ENCODE data around the gene SCARB1.

DNA sequence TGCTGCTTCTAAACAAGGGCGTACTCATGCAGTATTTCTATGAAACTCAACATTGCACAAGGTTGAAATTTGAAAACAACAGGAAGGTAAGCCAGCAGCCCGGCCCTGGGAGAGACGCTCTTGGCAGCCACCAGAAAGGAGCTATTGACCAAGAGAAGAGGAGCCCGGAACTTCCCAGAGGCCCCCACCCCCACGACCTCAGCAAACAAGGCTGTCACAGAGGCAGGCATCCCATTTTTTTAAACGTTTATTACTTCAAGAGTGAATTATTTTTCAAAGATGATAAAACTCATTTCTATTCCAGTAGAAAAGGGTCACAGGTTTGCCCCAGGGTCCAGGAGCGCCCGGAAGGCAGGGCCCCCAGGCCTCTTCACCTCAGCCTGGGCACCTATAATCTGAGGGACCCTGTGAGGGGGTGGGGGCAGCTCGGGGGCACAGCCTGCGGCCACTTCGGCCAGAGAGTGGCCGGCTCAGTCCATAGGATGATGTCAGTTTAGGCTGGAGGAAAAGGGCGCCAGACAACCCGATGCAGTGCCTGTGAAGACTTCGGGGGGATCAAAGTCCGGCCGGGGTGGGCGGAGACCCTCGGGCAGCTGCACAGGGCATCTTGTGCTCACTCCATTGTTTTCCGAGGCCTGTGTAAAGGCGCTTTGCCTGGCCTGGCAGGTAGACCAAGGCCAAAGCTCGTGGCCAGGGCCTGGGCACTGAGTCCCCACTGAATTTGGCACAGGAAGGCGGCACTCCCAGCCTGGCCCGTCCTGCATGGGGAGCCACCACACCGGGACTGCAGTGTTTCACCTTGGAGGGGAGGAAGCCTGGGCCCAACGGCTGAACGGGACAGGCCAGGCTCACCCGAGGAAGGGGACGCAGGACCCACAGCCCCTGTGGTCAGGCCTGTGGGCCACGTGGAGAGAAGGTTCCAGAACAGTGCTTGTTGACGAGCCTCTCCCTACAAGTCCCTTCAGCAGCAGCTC lies 86.0 kb downstream of the SCARB1 start:
- TF ChIP-seq ATF2 (CRISPR knock-in tag; IDR thresholded peaks at IDR 0.05; ENCODE audit: borderline replicate concordance, low read depth) (no peak), CTCF (IDR thresholded peaks at IDR 0.05) (no peak), RELA (CRISPR knock-in tag; IDR thresholded peaks at IDR 0.05; ENCODE audit: borderline replicate concordance) (no peak), E2F4 (CRISPR knock-in tag; IDR thresholded peaks at IDR 0.05; ENCODE audit: borderline replicate concordance, low read depth) (no peak), ZNF121 (CRISPR knock-in tag; IDR thresholded peaks at IDR 0.05) (no peak), TEAD4 (CRISPR knock-in tag; IDR thresholded peaks at IDR 0.05) (no peak), ZNF232 (CRISPR knock-in tag; IDR thresholded peaks at IDR 0.05) (no peak), NFYB (CRISPR knock-in tag; conservative IDR thresholded peaks at IDR 0.05; ENCODE audit: low read depth) (no peak), TCF7 (CRISPR knock-in tag; IDR thresholded peaks at IDR 0.05; ENCODE audit: low read depth) (no peak), FOXK1 (CRISPR knock-in tag; IDR thresholded peaks at IDR 0.05) (no peak)
- TF ChIP-seq, protein P1, sequence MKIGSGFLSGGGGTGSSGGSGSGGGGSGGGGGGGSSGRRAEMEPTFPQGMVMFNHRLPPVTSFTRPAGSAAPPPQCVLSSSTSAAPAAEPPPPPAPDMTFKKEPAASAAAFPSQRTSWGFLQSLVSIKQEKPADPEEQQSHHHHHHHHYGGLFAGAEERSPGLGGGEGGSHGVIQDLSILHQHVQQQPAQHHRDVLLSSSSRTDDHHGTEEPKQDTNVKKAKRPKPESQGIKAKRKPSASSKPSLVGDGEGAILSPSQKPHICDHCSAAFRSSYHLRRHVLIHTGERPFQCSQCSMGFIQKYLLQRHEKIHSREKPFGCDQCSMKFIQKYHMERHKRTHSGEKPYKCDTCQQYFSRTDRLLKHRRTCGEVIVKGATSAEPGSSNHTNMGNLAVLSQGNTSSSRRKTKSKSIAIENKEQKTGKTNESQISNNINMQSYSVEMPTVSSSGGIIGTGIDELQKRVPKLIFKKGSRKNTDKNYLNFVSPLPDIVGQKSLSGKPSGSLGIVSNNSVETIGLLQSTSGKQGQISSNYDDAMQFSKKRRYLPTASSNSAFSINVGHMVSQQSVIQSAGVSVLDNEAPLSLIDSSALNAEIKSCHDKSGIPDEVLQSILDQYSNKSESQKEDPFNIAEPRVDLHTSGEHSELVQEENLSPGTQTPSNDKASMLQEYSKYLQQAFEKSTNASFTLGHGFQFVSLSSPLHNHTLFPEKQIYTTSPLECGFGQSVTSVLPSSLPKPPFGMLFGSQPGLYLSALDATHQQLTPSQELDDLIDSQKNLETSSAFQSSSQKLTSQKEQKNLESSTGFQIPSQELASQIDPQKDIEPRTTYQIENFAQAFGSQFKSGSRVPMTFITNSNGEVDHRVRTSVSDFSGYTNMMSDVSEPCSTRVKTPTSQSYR (CRISPR knock-in tag; IDR thresholded peaks at IDR 0.05), result no peak
- TF ChIP-seq, protein P2, sequence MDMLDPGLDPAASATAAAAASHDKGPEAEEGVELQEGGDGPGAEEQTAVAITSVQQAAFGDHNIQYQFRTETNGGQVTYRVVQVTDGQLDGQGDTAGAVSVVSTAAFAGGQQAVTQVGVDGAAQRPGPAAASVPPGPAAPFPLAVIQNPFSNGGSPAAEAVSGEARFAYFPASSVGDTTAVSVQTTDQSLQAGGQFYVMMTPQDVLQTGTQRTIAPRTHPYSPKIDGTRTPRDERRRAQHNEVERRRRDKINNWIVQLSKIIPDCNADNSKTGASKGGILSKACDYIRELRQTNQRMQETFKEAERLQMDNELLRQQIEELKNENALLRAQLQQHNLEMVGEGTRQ (CRISPR knock-in tag; IDR thresholded peaks at IDR 0.05), result no peak
- TF ChIP-seq, protein P3, sequence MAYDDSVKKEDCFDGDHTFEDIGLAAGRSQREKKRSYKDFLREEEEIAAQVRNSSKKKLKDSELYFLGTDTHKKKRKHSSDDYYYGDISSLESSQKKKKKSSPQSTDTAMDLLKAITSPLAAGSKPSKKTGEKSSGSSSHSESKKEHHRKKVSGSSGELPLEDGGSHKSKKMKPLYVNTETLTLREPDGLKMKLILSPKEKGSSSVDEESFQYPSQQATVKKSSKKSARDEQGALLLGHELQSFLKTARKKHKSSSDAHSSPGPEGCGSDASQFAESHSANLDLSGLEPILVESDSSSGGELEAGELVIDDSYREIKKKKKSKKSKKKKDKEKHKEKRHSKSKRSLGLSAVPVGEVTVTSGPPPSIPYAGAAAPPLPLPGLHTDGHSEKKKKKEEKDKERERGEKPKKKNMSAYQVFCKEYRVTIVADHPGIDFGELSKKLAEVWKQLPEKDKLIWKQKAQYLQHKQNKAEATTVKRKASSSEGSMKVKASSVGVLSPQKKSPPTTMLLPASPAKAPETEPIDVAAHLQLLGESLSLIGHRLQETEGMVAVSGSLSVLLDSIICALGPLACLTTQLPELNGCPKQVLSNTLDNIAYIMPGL (CRISPR knock-in tag; IDR thresholded peaks at IDR 0.05), result no peak
- TF ChIP-seq, protein P4, sequence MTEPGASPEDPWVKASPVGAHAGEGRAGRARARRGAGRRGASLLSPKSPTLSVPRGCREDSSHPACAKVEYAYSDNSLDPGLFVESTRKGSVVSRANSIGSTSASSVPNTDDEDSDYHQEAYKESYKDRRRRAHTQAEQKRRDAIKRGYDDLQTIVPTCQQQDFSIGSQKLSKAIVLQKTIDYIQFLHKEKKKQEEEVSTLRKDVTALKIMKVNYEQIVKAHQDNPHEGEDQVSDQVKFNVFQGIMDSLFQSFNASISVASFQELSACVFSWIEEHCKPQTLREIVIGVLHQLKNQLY (CRISPR knock-in tag; IDR thresholded peaks at IDR 0.05), result no peak

Data from WTC11 (cell line).